HG03025 (cell line): Measurements from ENCODE around the gene PADI3.

ENCODE experiments used
- ATAC-seq: cut with Tn5 transposase; IDR thresholded peaks from one replicate; pipeline ENCODE4 v1.9.1; 2021; ENCODE audit warnings: mild to moderate bottlenecking, moderate library complexity; ENCODE audit not compliant: unreplicated experiment, low FRiP score

PADI3 gene

GRCh38 chr1:17248781-17249180 is at the start of gene PADI3:
Gene PADI3, plus strand, starts transcription at chr1:17249098. Its CDS starts 40 bp downstream, at chr1:17249138.
- ATAC-seq: no peak

GRCh38 chr1:17199267-17200044 is 49.4 kb upstream of the PADI3 start:
- ATAC-seq: no peak

- no peak for ATAC-seq
These were observed 48.7 kb upstream of the PADI3 start for GRCh38 chr1:17200246-17200645.

- no peak for ATAC-seq
These were observed 48.1 kb upstream of the PADI3 start for GRCh38 chr1:17200756-17201155.

- no peak for ATAC-seq
These were observed 47.5 kb upstream of the PADI3 start for GRCh38 chr1:17201201-17202021.

- no peak for ATAC-seq
These were observed 44.1 kb upstream of the PADI3 start, which contains the start of gene PADI1 for GRCh38 chr1:17204546-17205440. Gene PADI1, plus strand, starts transcription at chr1:17205128. Its CDS starts 90 bp downstream, at chr1:17205218.

- ATAC-seq: no peak
These were observed 43.2 kb upstream of the PADI3 start for GRCh38 chr1:17205652-17206051.

- ATAC-seq: no peak
These were observed 42.7 kb upstream of the PADI3 start for GRCh38 chr1:17206196-17206595.

- no peak for ATAC-seq
These were observed 41.9 kb upstream of the PADI3 start for GRCh38 chr1:17207046-17207445.

- no peak for ATAC-seq
These were observed 41.4 kb upstream of the PADI3 start for GRCh38 chr1:17207540-17207939.

GRCh38 chr1:17207966-17208418 is 40.9 kb upstream of the PADI3 start:
- ATAC-seq: no peak

GRCh38 chr1:17208546-17208945 is 40.4 kb upstream of the PADI3 start:
- no peak for ATAC-seq

GRCh38 chr1:17209430-17209829 is 39.5 kb upstream of the PADI3 start:
- no peak for ATAC-seq

GRCh38 chr1:17210176-17210575 is 38.7 kb upstream of the PADI3 start:
- ATAC-seq: no peak

- ATAC-seq: no peak
These were observed 37.5 kb upstream of the PADI3 start for GRCh38 chr1:17211377-17211776.

- no peak for ATAC-seq
These were observed 36.9 kb upstream of the PADI3 start for GRCh38 chr1:17212009-17212408.

GRCh38 chr1:17212487-17213121 is 36.3 kb upstream of the PADI3 start:
- ATAC-seq: no peak

GRCh38 chr1:17213148-17213781 is 35.6 kb upstream of the PADI3 start:
- no peak for ATAC-seq

GRCh38 chr1:17213782-17214148 is 35.1 kb upstream of the PADI3 start:
- ATAC-seq: no peak
